ENCODE data around the gene PCGF3.

DNA sequence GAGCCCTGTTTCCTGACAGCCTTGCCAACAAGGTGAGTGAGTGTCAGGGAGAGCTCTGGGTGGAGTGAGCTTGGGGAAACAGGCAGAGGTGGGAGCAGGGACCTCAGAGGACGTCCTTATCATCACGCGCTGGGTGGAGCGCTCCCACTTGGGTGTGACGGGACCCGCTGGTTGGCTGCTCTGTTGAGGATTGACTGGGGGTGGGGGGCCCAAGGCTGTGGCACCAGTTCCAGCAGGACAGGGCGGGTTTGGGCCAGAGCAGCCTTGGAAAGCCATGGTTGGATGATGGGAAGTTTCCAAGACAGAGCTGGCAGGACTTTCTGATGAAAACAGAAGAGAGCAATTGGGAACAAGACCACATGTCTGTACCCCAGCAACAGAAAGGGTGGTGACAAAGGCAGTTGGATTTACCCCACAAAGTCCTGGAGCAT lies 3.0 kb upstream of the PCGF3 start:
- no peak for TF ChIP-seq POLR2A (IDR thresholded peaks at IDR 0.05)
- TF ChIP-seq, protein P1, sequence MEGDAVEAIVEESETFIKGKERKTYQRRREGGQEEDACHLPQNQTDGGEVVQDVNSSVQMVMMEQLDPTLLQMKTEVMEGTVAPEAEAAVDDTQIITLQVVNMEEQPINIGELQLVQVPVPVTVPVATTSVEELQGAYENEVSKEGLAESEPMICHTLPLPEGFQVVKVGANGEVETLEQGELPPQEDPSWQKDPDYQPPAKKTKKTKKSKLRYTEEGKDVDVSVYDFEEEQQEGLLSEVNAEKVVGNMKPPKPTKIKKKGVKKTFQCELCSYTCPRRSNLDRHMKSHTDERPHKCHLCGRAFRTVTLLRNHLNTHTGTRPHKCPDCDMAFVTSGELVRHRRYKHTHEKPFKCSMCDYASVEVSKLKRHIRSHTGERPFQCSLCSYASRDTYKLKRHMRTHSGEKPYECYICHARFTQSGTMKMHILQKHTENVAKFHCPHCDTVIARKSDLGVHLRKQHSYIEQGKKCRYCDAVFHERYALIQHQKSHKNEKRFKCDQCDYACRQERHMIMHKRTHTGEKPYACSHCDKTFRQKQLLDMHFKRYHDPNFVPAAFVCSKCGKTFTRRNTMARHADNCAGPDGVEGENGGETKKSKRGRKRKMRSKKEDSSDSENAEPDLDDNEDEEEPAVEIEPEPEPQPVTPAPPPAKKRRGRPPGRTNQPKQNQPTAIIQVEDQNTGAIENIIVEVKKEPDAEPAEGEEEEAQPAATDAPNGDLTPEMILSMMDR (IDR thresholded peaks at IDR 0.05): no peak

Measured in prostate gland (tissue), 2 donors.